Body of pancreas (tissue), 4 donors: ENCODE data around the gene TMEM79. TPM values are rescaled to one million over a fixed set of nuclear protein-coding genes. Genes with fewer than 3 reads are reported as not detected.
A peak's percentile ranks its signal among the peaks of the same experiment; 100 is the strongest.

Experiments used
- ATAC-seq: fragments of 150-250 bp; one replicate; pipeline ENCODE4 v1.9.1; 2016
- DNase-seq, 4 donors: peaks; one replicate each; pipeline ENCODE4 v3.0.0-alpha.2; 2019
- H3K27ac ChIP-seq, 4 donors: fragments of 200-600 bp; sonication (generic); 1 replicate in 3 of 4; 2 replicates in 1 of 4; pipeline versions ENCODE4 v1.5.1 to v1.6.1; 2016 to 2019; ENCODE audit warnings: mild to moderate bottlenecking in 1 of 4, mixed read lengths in 1 of 4, moderate library complexity in 1 of 4
- H3K27me3 ChIP-seq, 2 donors: fragments of 200-600 bp; sonication (generic); one replicate each; pipeline ENCODE4 v1.6.0; 2016; ENCODE audit warnings: mild to moderate bottlenecking in 1 of 2
- H3K36me3 ChIP-seq, 2 donors: fragments of 200-600 bp; sonication (generic); replicated peaks in 1 of 2; 2 replicates each; pipeline ENCODE4 v1.5.1; 2016; ENCODE audit warnings: low read depth in 2 of 2; ENCODE audit not compliant: insufficient read depth in 1 of 2
- H3K4me1 ChIP-seq: fragments of 200-600 bp; sonication (generic); one replicate; pipeline ENCODE4 v1.6.0; 2016
- H3K4me3 ChIP-seq, 2 donors: fragments of 200-600 bp; sonication (generic); 1 replicate in 1 of 2; 2 replicates in 1 of 2; pipeline ENCODE4 v1.5.1; 2016 to 2019
- H3K9me3 ChIP-seq, 3 donors: fragments of 200-600 bp; sonication (generic); 1 replicate in 2 of 3; 2 replicates in 1 of 3; pipeline ENCODE4 v1.5.1; 2016
- POLR2A ChIP-seq, 3 donors: fragments of 450-650 bp; IDR thresholded peaks; one replicate each; pipeline ENCODE4 v1.6.1; 2016; ENCODE audit warnings: antibody characterized with exemption in 3 of 3, mild to moderate bottlenecking in 2 of 3
- WGBS, 2 donors: methylation state at CpG; one replicate each; pipeline ENCODE4 v1.1.5; 2017; 5-methylcytosine and 5-hydroxymethylcytosine counted together
- intact Hi-C: fragments of 100-400 bp; cut with DNase I; formaldehyde crosslinking; loops from one replicate; pipeline ENCODE4 v1.15.1; 2023
- total RNA-seq, 2 donors: library from RNA; depleted of rRNA; stranded (reverse); fragments of >200 nt; gene quantifications; one replicate each; pipeline ENCODE4 v1.1.0, GENCODE V29; 2016
- TF ChIP-seq, protein P1 (sequence below), 7 experiments: fragments of 450-650 bp in 4 of 7; fragments of 200-600 bp in 3 of 7; sonication (generic) in 3 of 7; IDR thresholded peaks; one replicate each; pipeline ENCODE4 v1.5.1; 2016 to 2019; ENCODE audit warnings: antibody characterized with exemption in 7 of 7

Gene TMEM79
- total RNA-seq, 2 donors from 2014 or later = 2.3 TPM; not detected in 1

DNA sequence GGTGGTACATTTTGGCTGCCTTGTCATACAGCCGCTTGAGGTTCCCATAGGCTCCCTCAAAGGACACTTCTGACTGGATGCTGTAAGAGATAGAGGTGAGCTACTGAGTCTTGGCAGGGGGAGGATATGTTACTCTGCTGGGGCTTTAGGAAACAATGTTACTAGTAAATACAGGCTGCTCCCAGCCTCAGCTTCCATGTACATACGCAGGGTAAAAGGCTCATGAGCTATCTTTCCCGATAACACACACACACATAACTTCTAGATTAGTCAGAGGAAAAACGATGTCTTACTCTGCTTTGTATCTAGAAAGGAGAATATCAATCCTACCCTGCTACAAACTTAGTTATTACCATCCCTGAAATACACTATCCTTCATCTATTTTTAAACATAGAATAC, 15.8 kb upstream of the TMEM79 start:
- Histone ChIP-seq H3K4me3 (no peak overlapping the region), H3K27me3 (no peaks in the 10 kb centered on the region), H3K9me3 (no peaks in the 10 kb centered on the region), H3K36me3 (peaks cover 29 to 54% of the 10 kb centered on the region in 2 donors), H3K4me1 (no peaks in the 10 kb centered on the region), H3K27ac (no peak overlapping the region)
- ATAC-seq (no peak), DNase-seq (no peak)
- 83 to 89% methylated on average over 4 of the region's 4 CpGs for WGBS, 2 donors
- TF ChIP-seq, protein P1, sequence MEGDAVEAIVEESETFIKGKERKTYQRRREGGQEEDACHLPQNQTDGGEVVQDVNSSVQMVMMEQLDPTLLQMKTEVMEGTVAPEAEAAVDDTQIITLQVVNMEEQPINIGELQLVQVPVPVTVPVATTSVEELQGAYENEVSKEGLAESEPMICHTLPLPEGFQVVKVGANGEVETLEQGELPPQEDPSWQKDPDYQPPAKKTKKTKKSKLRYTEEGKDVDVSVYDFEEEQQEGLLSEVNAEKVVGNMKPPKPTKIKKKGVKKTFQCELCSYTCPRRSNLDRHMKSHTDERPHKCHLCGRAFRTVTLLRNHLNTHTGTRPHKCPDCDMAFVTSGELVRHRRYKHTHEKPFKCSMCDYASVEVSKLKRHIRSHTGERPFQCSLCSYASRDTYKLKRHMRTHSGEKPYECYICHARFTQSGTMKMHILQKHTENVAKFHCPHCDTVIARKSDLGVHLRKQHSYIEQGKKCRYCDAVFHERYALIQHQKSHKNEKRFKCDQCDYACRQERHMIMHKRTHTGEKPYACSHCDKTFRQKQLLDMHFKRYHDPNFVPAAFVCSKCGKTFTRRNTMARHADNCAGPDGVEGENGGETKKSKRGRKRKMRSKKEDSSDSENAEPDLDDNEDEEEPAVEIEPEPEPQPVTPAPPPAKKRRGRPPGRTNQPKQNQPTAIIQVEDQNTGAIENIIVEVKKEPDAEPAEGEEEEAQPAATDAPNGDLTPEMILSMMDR (IDR thresholded peaks at IDR 0.05) = no peak
- TF ChIP-seq POLR2A (IDR thresholded peaks at IDR 0.05) = no peak
- intact Hi-C loops = no loop called here

DNA sequence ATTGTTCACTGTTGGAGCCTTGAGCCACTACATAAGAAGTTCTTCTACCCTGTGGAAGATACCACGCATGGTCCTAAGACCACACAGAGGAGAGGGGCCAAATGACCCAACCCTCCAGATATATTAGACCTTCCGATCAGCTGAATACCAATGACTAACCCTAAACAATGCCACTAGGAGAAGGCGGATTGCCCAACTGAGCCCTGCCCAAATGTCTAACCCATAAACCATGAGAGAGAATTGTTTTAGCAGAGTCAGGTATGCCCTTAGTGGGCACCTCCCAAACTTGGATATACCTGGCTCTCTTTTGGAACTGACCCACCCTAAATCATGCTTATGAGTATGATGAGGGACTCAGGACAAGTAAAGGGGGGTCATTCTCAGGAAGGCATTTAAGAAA, 13.8 kb upstream of the TMEM79 start:
- intact Hi-C loops = no loop called here
- 91 to 97% methylated on average over 3 of the region's 3 CpGs for WGBS, 2 donors
- no peak overlapping the region for H3K27ac ChIP-seq
- H3K4me3 ChIP-seq = no peak overlapping the region
- no peak for DNase-seq
- peaks cover 28 to 59% of the 10 kb centered on the region in 2 donors for H3K36me3 ChIP-seq
- H3K27me3 ChIP-seq = no peaks in the 10 kb centered on the region
- no peak for ATAC-seq
- H3K9me3 ChIP-seq = no peaks in the 10 kb centered on the region
- no peaks in the 10 kb centered on the region for H3K4me1 ChIP-seq
- no peak for TF ChIP-seq POLR2A (IDR thresholded peaks at IDR 0.05)
- TF ChIP-seq, protein P1 (IDR thresholded peaks at IDR 0.05) = no peak

DNA sequence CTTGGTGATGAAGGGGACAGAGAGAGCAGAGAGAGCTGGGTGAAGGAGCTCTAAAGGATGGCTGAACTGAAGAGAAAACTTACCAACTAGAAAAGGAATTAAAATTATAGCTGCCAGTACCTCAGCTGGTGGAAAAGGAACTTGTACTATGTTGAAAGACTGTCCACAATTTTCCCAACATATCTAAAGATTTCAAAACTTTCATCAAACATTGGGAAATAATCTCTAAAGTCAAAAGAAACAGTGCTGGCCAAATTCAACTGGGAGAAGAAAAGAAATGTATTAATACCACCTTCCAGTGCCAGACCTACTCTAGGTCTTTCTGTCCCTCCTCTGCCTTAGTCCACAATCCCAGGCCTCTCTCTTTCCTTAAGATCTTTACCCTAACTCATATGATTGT, 7.6 kb upstream of the TMEM79 start:
- Histone ChIP-seq H3K4me1 (peaks cover 8% of the 10 kb centered on the region), H3K36me3 (peaks cover 0 to 36% of the 10 kb centered on the region in 2 donors), H3K27me3 (no peaks in the 10 kb centered on the region), H3K9me3 (no peaks in the 10 kb centered on the region), H3K4me3 (no peak overlapping the region), H3K27ac (no peak overlapping the region)
- ATAC-seq = no peak
- TF ChIP-seq POLR2A (IDR thresholded peaks at IDR 0.05) = no peak
- TF ChIP-seq, protein P1 (IDR thresholded peaks at IDR 0.05) = no peak
- intact Hi-C loops = no loop called here
- DNase-seq = no peak

DNA sequence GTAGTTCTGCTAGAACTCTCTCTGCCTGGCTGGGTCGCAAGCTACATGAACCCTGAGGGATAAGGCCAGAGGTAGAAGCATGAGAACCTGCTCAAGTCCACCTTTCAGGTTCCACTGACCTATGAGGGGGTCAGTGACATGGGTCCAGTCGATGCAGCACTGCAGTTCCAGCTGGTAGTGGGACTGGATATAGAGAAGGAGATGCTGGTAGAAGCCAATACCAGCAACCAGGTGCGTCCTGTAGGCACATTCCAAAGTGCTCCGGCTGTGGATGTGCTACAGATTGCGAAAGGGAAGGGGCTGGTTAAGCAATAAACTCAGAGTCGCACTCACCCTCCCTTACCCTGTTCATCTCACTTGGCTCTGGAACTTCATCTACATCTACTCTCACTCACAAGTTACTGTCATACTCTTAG, 7.2 kb upstream of the TMEM79 start:
- intact Hi-C loops = no loop called here
- Histone ChIP-seq H3K27ac (no peak overlapping the region), H3K4me1 (peaks cover 12% of the 10 kb centered on the region), H3K27me3 (no peaks in the 10 kb centered on the region), H3K9me3 (no peaks in the 10 kb centered on the region), H3K36me3 (peaks cover 0 to 32% of the 10 kb centered on the region in 2 donors), H3K4me3 (no peak overlapping the region)
- 64 to 86% methylated on average over 5 to 6 of the region's 6 CpGs for WGBS, 2 donors
- TF ChIP-seq POLR2A (IDR thresholded peaks at IDR 0.05) = no peak
- TF ChIP-seq, protein P1 (IDR thresholded peaks at IDR 0.05) = no peak
- ATAC-seq = no peak
- DNase-seq = peak in 1 of 4 donors; percentile 15

DNA sequence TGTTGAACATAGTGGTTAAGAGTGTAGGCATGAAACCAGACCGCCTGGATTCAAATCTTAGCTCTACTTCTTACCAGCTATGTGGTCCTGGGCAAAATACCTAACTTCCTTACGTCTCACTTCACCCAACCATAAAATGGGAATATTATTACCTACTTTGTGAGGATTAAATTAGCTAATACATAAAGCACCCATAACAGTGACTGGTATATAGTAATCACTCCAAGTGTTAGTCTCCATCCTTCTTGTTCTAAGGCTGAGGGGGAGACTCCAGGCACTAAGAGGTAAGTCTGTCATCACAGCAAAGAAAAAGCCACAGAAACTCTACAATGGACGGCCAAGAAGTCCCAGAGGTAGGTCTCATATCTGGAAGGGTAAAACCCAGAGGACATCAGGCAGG, 4.3 kb upstream of the TMEM79 start:
- intact Hi-C loops = no loop called here
- DNase-seq (no peak), ATAC-seq (no peak)
- no peaks in the 10 kb centered on the region for H3K27me3 ChIP-seq
- no peak overlapping the region for H3K27ac ChIP-seq
- TF ChIP-seq, protein P1 (IDR thresholded peaks at IDR 0.05) = no peak
- TF ChIP-seq POLR2A (IDR thresholded peaks at IDR 0.05) = no peak
- H3K4me1 ChIP-seq = peaks cover 25% of the 10 kb centered on the region
- H3K36me3 ChIP-seq = peaks cover 0 to 11% of the 10 kb centered on the region in 2 donors
- no peaks in the 10 kb centered on the region for H3K9me3 ChIP-seq
- WGBS, 2 donors = 90 to 97% methylated on average over 3 of the region's 3 CpGs
- H3K4me3 ChIP-seq = no peak overlapping the region
